Measurements from ENCODE around the gene SPATC1L. TPM values are rescaled to one million over a fixed set of nuclear protein-coding genes. Genes with fewer than 3 reads are reported as not detected.

Gene SPATC1L
- polyA plus RNA-seq, 3 donors, result 3.3 to 6.7 (median 5.8) TPM

GRCh38 chr21:46221664-46222435 is 37.6 kb upstream of the SPATC1L start:
- Histone ChIP-seq H3K9me3 (replicated peaks in 1 of 2; ENCODE audit: control insufficient read depth in 1 of 2, insufficient read depth in 1 of 2, low read length in 2 of 2) (no peaks in the 10 kb centered on the region), H4K20me1 (ENCODE audit: insufficient read depth, low read length) (no peaks in the 10 kb centered on the region), H3K4me1 (ENCODE audit: control insufficient read depth in 1 of 2, insufficient read depth in 2 of 2, low read length in 2 of 2) (no peaks in the 10 kb centered on the region), H3K4me3 (replicated peaks in 1 of 3; ENCODE audit: low read depth in 2 of 3, low read length in 3 of 3) (no peak overlapping the region), H3K27ac (ENCODE audit: low read depth in 1 of 2, low read length in 2 of 2) (no peak overlapping the region), H2AFZ (ENCODE audit: insufficient read depth, low read depth, low read length, poor library complexity, severe bottlenecking) (no peak overlapping the region), H3K9ac (ENCODE audit: insufficient read depth, low read length, poor library complexity, severe bottlenecking) (no peak overlapping the region), H3K36me3 (replicated peaks in 1 of 2; ENCODE audit: control insufficient read depth in 1 of 2, insufficient read depth in 2 of 2, low read length in 2 of 2) (peaks cover 0 to 16% of the 10 kb centered on the region in 2 donors), H3K79me2 (ENCODE audit: insufficient read depth, low read length) (peaks cover 4% of the 10 kb centered on the region), H3K4me2 (replicated peaks; ENCODE audit: extremely low read depth, low read length, poor library complexity, severe bottlenecking) (no peak overlapping the region), H3K27me3 (ENCODE audit: control insufficient read depth in 2 of 2, insufficient read depth in 2 of 2, low read length in 2 of 2) (no peaks in the 10 kb centered on the region)
- Mint-ChIP-seq H3K4me1 (peaks cover 6% of the 10 kb centered on the region), H3K9me3 (peaks cover 0 to 6% (median 1%) of the 10 kb centered on the region in 7 donors), H3K36me3 (peaks cover 19 to 21% of the 10 kb centered on the region in 2 donors), H3K27me3 (ENCODE audit: low read depth in 3 of 3) (no peaks in the 10 kb centered on the region), H3K27ac (peak overlapping the region in 1 of 7 donors; percentile 3), H3K4me3 (no peak overlapping the region)
- intact Hi-C loops (cut with micrococcal nuclease), result no loop called here
- TF ChIP-seq CTCF (IDR thresholded peaks at IDR 0.05), result no peak
- WGBS (ENCODE audit: insufficient coverage), result 92% methylated on average over 15 of the region's 16 CpGs
- DNase-seq, result no peak

- H3K27ac Mint-ChIP-seq, result no peak overlapping the region
- H3K4me3 Mint-ChIP-seq, result no peak overlapping the region
- Histone ChIP-seq H3K27ac (ENCODE audit: low read depth in 1 of 2, low read length in 2 of 2) (no peak overlapping the region), H3K9me3 (replicated peaks in 1 of 2; ENCODE audit: control insufficient read depth in 1 of 2, insufficient read depth in 1 of 2, low read length in 2 of 2) (no peaks in the 10 kb centered on the region), H3K27me3 (ENCODE audit: control insufficient read depth in 2 of 2, insufficient read depth in 2 of 2, low read length in 2 of 2) (no peaks in the 10 kb centered on the region), H3K4me2 (replicated peaks; ENCODE audit: extremely low read depth, low read length, poor library complexity, severe bottlenecking) (no peak overlapping the region), H3K79me2 (ENCODE audit: insufficient read depth, low read length) (peaks cover under 1% of the 10 kb centered on the region), H3K9ac (ENCODE audit: insufficient read depth, low read length, poor library complexity, severe bottlenecking) (no peak overlapping the region), H3K4me3 (replicated peaks in 1 of 3; ENCODE audit: low read depth in 2 of 3, low read length in 3 of 3) (no peak overlapping the region), H4K20me1 (ENCODE audit: insufficient read depth, low read length) (no peaks in the 10 kb centered on the region), H3K36me3 (replicated peaks in 1 of 2; ENCODE audit: control insufficient read depth in 1 of 2, insufficient read depth in 2 of 2, low read length in 2 of 2) (peaks cover 0 to 16% of the 10 kb centered on the region in 2 donors), H3K4me1 (ENCODE audit: control insufficient read depth in 1 of 2, insufficient read depth in 2 of 2, low read length in 2 of 2) (no peaks in the 10 kb centered on the region), H2AFZ (ENCODE audit: insufficient read depth, low read depth, low read length, poor library complexity, severe bottlenecking) (no peak overlapping the region)
- no peak for DNase-seq
- no peak for TF ChIP-seq CTCF (IDR thresholded peaks at IDR 0.05)
- no peaks in the 10 kb centered on the region for H3K4me1 Mint-ChIP-seq
- peaks cover 0 to 1% (median 0%) of the 10 kb centered on the region in 3 donors for H3K27me3 Mint-ChIP-seq (ENCODE audit: low read depth in 3 of 3)
- intact Hi-C loops (cut with micrococcal nuclease), result no loop called here
- 98% methylated on average over 8 of the region's 8 CpGs for whole genome bisulfite sequencing (ENCODE audit: insufficient coverage)
- peaks cover 19 to 25% of the 10 kb centered on the region in 2 donors for H3K36me3 Mint-ChIP-seq
- H3K9me3 Mint-ChIP-seq, result peaks cover 0 to 6% (median 1%) of the 10 kb centered on the region in 7 donors
These were observed 36.6 kb upstream of the SPATC1L start for GRCh38 chr21:46220847-46221246.

All from CD14-positive monocyte (primary cell).